Neutrophil (primary cell): ENCODE measurements around the gene PPP2R2C.

ENCODE experiments used
- H3K27ac ChIP-seq: fragments of 200-600 bp; sonication (generic); 2 replicates; pipeline ENCODE4 v1.5.1; 2016; ENCODE audit warnings: mild to moderate bottlenecking, moderate library complexity
- H3K27me3 ChIP-seq: fragments of 200-600 bp; sonication (generic); 2 replicates; pipeline ENCODE4 v1.6.0; 2016; ENCODE audit warnings: mild to moderate bottlenecking
- H3K36me3 ChIP-seq: fragments of 200-600 bp; sonication (generic); 2 replicates; pipeline ENCODE4 v1.5.1; 2017
- H3K4me1 ChIP-seq, 2 experiments: fragments of 200-600 bp in 1 of 2; sonication (generic) in 1 of 2; 1 replicate in 1 of 2; 2 replicates in 1 of 2; pipeline versions ENCODE4 v1.5.1 to v1.6.1; 2013 to 2016; ENCODE audit warnings: low read depth in 1 of 2, low read length in 1 of 2, mild to moderate bottlenecking in 1 of 2, moderate library complexity in 1 of 2; ENCODE audit not compliant: control insufficient read depth in 1 of 2, insufficient read depth in 1 of 2
- H3K4me3 ChIP-seq, 2 experiments: fragments of 200-600 bp in 1 of 2; sonication (generic) in 1 of 2; 1 replicate in 1 of 2; 2 replicates in 1 of 2; pipeline ENCODE4 v1.5.1; 2013 to 2016; ENCODE audit warnings: low read depth in 1 of 2, low read length in 1 of 2, mild to moderate bottlenecking in 1 of 2, moderate library complexity in 1 of 2
- H3K9me3 ChIP-seq: fragments of 200-600 bp; sonication (generic); 2 replicates; pipeline ENCODE4 v1.5.1; 2016
- CTCF ChIP-seq: fragments of 200-600 bp; sonication (generic); IDR thresholded peaks from 2 replicates; pipeline ENCODE4 v1.5.1; 2016; ENCODE audit warnings: antibody characterized with exemption

Gene PPP2R2C

GRCh38 chr4:6471307-6472007 is 957 bp downstream of the PPP2R2C start:
- Histone ChIP-seq H3K36me3 (no peaks in the 10 kb centered on the region), H3K9me3 (no peaks in the 10 kb centered on the region), H3K27me3 (peaks cover 94% of the 10 kb centered on the region), H3K27ac (no peak overlapping the region), H3K4me1 (no peaks in the 10 kb centered on the region), H3K4me3 (no peak overlapping the region)
- no peak for TF ChIP-seq CTCF

- Histone ChIP-seq H3K4me3 (no peak overlapping the region), H3K27ac (no peak overlapping the region), H3K9me3 (no peaks in the 10 kb centered on the region), H3K4me1 (no peaks in the 10 kb centered on the region), H3K27me3 (peaks cover 94% of the 10 kb centered on the region), H3K36me3 (no peaks in the 10 kb centered on the region)
- no peak for TF ChIP-seq CTCF
These were observed 1.7 kb downstream of the PPP2R2C start for GRCh38 chr4:6470502-6471306.

GRCh38 chr4:6469898-6470501 is 2.4 kb downstream of the PPP2R2C start:
- TF ChIP-seq CTCF = no peak
- H3K27me3 ChIP-seq = peaks cover 91% of the 10 kb centered on the region
- H3K4me1 ChIP-seq = no peaks in the 10 kb centered on the region
- H3K36me3 ChIP-seq = no peaks in the 10 kb centered on the region
- H3K9me3 ChIP-seq = no peaks in the 10 kb centered on the region
- H3K27ac ChIP-seq = no peak overlapping the region
- H3K4me3 ChIP-seq = no peak overlapping the region

- H3K4me1 ChIP-seq = no peaks in the 10 kb centered on the region
- TF ChIP-seq CTCF = no peak
- peaks cover 83% of the 10 kb centered on the region for H3K27me3 ChIP-seq
These were observed 3.3 kb downstream of the PPP2R2C start for GRCh38 chr4:6469144-6469543.

GRCh38 chr4:6468376-6468775 is 4.0 kb downstream of the PPP2R2C start:
- H3K4me1 ChIP-seq = no peaks in the 10 kb centered on the region
- H3K36me3 ChIP-seq = no peaks in the 10 kb centered on the region
- no peak overlapping the region for H3K27ac ChIP-seq
- H3K9me3 ChIP-seq = no peaks in the 10 kb centered on the region
- no peak for TF ChIP-seq CTCF
- H3K27me3 ChIP-seq = peaks cover 75% of the 10 kb centered on the region
- no peak overlapping the region for H3K4me3 ChIP-seq

More at GRCh38 chr4:6469144-6469543, 3.3 kb downstream of the PPP2R2C start:
- H3K9me3 ChIP-seq = no peaks in the 10 kb centered on the region
- no peaks in the 10 kb centered on the region for H3K36me3 ChIP-seq
- H3K27ac ChIP-seq = no peak overlapping the region
- H3K4me3 ChIP-seq = no peak overlapping the region
